Lung (tissue), 12 donors: ENCODE measurements around the gene NUP210. TPM values are rescaled to one million over a fixed set of nuclear protein-coding genes. Genes with fewer than 3 reads are reported as not detected.

ENCODE experiments used
- ATAC-seq: fragments of 200-7000 bp; cut with Tn5 transposase; one replicate; pipeline ENCODE4 v1.9.1; 2020; ENCODE audit warnings: moderate number of reproducible peaks; ENCODE audit not compliant: insufficient read depth, low FRiP score
- DNase-seq, 3 donors: peaks; one replicate each; pipeline ENCODE4 v3.0.0-alpha.2; 2013 to 2017
- H3K27ac ChIP-seq, 2 donors: one replicate each; pipeline ENCODE4 v1.5.1; 2013; ENCODE audit warnings: mild to moderate bottlenecking in 2 of 2, moderate library complexity in 2 of 2, control low read depth in 1 of 2, inconsistent platforms in 1 of 2, low read depth in 1 of 2, low read length in 1 of 2
- H3K27me3 ChIP-seq, 3 donors: one replicate each; pipeline ENCODE4 v1.5.1; 2013; ENCODE audit warnings: low read length in 2 of 3; ENCODE audit not compliant: control insufficient read depth in 3 of 3, insufficient read depth in 3 of 3
- H3K36me3 ChIP-seq, 4 donors: one replicate each; pipeline ENCODE4 v1.5.1; 2013; ENCODE audit warnings: low read length in 4 of 4, mild to moderate bottlenecking in 1 of 4, moderate library complexity in 1 of 4; ENCODE audit not compliant: control insufficient read depth in 4 of 4, insufficient read depth in 4 of 4
- H3K4me1 ChIP-seq, 5 donors: one replicate each; pipeline ENCODE4 v1.5.1; 2013; ENCODE audit warnings: low read length in 5 of 5, mild to moderate bottlenecking in 2 of 5, moderate library complexity in 1 of 5; ENCODE audit not compliant: control insufficient read depth in 5 of 5, insufficient read depth in 5 of 5
- H3K4me3 ChIP-seq: one replicate; pipeline ENCODE4 v1.5.1; 2013; ENCODE audit warnings: mild to moderate bottlenecking, control low read depth, moderate library complexity
- H3K9ac ChIP-seq, 2 donors: one replicate each; pipeline ENCODE4 v1.5.1; 2013; ENCODE audit warnings: low read length in 2 of 2, control low read depth in 1 of 2; ENCODE audit not compliant: insufficient read depth in 1 of 2
- H3K9me3 ChIP-seq, 4 donors: one replicate each; pipeline ENCODE4 v1.5.1; 2013; ENCODE audit warnings: low read length in 3 of 4, mild to moderate bottlenecking in 1 of 4, moderate library complexity in 1 of 4; ENCODE audit not compliant: control insufficient read depth in 4 of 4, insufficient read depth in 3 of 4
- WGBS, 2 donors: extraction: QIAGEN DNeasy Blood & Tissue Kit; methylation state at CpG; one replicate each; pipeline ENCODE4 v1.1.7; 2013; 5-methylcytosine and 5-hydroxymethylcytosine counted together
- polyA plus RNA-seq, 2 donors: library from polyadenylated mRNA; stranded (reverse); fragments of 200-250 nt; gene quantifications; one replicate each; pipeline ENCODE4 v1.2.1, GENCODE V29; 2013
- total RNA-seq, 2 donors: library from RNA; depleted of rRNA in 1 of 2; stranded (reverse); fragments of >200 nt in 1 of 2; gene quantifications; one replicate each; pipeline ENCODE4 v1.2.1, GENCODE V29; 2014 to 2021
- TF ChIP-seq, protein P1 (sequence below): IDR thresholded peaks from 2 replicates; pipeline ENCODE4 v1.5.1; 2012; ENCODE audit warnings: mild to moderate bottlenecking; ENCODE audit errors: control extremely low read depth, extremely low read depth
- donor health status: control.
- donor health status: control.
- donor health status: Bipolar disorder and iron deficiency.
- donor health status: healthy.
- donor health status: DM: yes; HTN: yes; CAD: no.

Gene NUP210
- total and polyA plus RNA-seq, 4 donors = 5.4 to 20.4 (median 10.5) TPM

DNA sequence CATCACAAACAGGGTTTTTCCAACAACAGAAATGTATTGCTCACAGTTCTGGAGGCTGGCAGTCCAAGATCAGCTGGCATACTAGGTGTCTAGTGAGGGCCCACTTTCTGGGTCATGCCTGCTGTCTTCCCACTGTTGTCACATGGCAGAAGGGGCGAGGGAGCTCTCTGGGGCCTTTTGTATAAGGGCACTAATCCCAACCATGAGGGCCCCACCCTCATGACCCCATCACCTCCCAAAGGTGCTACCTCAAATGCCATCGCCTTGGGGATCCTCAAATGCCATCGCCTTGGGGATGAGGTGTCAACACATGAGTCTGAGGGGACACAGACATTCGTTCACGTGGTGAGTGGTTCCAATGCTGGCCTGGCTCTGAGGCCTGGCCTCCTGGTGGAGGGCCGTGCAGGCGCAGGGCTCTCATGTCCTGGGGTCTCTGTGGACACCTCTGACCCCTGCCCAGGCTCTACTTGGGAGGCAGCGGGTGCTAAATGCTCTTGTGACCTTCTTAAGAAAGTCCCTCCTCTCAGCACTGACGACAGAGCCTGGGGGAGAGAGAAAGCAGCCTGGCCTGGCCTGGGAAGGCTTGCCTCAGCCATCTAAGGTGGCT, 16.8 kb downstream of the NUP210 start:
- Histone ChIP-seq H3K9me3 (peaks cover 0 to 12% (median 0%) of the 10 kb centered on the region in 4 donors), H3K9ac (no peak overlapping the region), H3K4me3 (no peak overlapping the region), H3K27ac (no peak overlapping the region), H3K36me3 (peaks cover 0 to 2% (median 0%) of the 10 kb centered on the region in 4 donors), H3K27me3 (no peaks in the 10 kb centered on the region), H3K4me1 (peaks cover 0 to 2% (median 0%) of the 10 kb centered on the region in 5 donors)
- ATAC-seq = no peak
- TF ChIP-seq, protein P1, sequence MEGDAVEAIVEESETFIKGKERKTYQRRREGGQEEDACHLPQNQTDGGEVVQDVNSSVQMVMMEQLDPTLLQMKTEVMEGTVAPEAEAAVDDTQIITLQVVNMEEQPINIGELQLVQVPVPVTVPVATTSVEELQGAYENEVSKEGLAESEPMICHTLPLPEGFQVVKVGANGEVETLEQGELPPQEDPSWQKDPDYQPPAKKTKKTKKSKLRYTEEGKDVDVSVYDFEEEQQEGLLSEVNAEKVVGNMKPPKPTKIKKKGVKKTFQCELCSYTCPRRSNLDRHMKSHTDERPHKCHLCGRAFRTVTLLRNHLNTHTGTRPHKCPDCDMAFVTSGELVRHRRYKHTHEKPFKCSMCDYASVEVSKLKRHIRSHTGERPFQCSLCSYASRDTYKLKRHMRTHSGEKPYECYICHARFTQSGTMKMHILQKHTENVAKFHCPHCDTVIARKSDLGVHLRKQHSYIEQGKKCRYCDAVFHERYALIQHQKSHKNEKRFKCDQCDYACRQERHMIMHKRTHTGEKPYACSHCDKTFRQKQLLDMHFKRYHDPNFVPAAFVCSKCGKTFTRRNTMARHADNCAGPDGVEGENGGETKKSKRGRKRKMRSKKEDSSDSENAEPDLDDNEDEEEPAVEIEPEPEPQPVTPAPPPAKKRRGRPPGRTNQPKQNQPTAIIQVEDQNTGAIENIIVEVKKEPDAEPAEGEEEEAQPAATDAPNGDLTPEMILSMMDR = no peak
- 93 to 96% methylated on average over 8 to 9 of the region's 9 CpGs for WGBS, 2 donors
- DNase-seq = no peak

DNA sequence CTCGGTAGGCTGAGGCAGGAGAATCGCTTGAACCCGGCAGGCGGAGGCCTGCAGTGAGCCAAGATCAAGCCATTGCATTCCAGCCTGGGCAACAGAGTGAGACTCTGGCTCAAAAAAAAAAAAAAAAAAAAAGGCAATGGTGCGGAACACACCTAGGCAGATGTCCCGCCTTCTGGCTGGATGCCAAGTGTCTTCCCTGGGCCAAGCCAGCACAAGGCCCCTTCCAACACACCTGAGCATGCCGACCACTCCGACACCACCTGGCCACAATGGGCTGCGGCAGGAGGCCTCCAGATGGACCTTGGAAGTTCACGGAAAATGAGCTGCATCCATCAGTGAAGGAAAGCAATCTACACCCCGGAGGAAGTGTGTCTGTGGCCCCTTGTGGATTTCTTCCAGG, 19.0 kb downstream of the NUP210 start:
- peaks cover 0 to 7% (median 0%) of the 10 kb centered on the region in 4 donors for H3K9me3 ChIP-seq
- TF ChIP-seq, protein P1 = no peak
- 95% methylated on average over 9 to 11 of the region's 11 CpGs for WGBS, 2 donors
- no peaks in the 10 kb centered on the region for H3K27me3 ChIP-seq
- ATAC-seq = no peak
- no peak overlapping the region for H3K27ac ChIP-seq
- no peak overlapping the region for H3K9ac ChIP-seq
- H3K36me3 ChIP-seq = peaks cover 0 to 12% (median 0%) of the 10 kb centered on the region in 4 donors
- H3K4me3 ChIP-seq = no peak overlapping the region
- DNase-seq = no peak
- H3K4me1 ChIP-seq = peaks cover 0 to 2% (median 0%) of the 10 kb centered on the region in 5 donors

DNA sequence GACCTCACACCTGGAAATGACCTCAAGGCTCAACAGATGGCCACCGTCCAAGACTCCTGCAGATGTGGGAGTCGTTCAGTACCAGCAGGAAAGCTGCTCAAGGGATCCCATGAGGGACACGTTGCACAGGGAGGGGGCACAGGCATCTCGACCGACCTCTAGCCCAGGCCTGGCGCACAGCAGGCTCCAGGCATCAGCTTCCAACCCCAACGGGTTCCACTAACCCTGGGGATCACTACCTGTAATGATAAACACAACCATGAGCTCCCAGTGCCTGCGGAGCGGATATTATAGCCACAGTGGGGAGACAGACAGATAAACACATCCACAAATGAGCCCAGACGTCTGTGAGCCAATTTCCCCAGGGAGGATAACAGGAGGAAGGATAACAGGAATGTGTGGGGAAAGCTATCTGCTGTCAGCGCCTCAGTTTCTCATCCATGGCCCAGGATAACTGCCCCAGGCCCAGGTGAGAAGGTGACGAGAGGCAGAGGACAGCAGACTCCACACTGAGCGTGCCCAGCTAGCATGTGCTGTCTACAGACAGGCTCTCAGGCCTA, 19.9 kb downstream of the NUP210 start:
- Histone ChIP-seq H3K9me3 (peaks cover 0 to 7% (median 0%) of the 10 kb centered on the region in 4 donors), H3K9ac (no peak overlapping the region), H3K27me3 (no peaks in the 10 kb centered on the region), H3K4me1 (peaks cover 0 to 2% (median 0%) of the 10 kb centered on the region in 5 donors), H3K27ac (no peak overlapping the region), H3K4me3 (no peak overlapping the region), H3K36me3 (peaks cover 0 to 12% (median 0%) of the 10 kb centered on the region in 4 donors)
- TF ChIP-seq, protein P1 = no peak
- no peak for ATAC-seq
- no peak for DNase-seq
- 88 to 89% methylated on average over 13 of the region's 13 CpGs for WGBS, 2 donors
